HepG2 (cell line): ENCODE measurements around the gene ZFHX3. TPM values are rescaled to one million over a fixed set of nuclear protein-coding genes. Genes with fewer than 3 reads are reported as not detected.
A peak's percentile ranks its signal among the peaks of the same experiment; 100 is the strongest.

ENCODE experiments used
- DPF2 ChIP-seq: sonication (generic); formaldehyde crosslinking; IDR thresholded peaks from 2 replicates; pipeline ENCODE4 v1.4.0; 2020; ENCODE audit warnings: mild to moderate bottlenecking, low read depth, missing genetic modification reagents, borderline replicate concordance
- NONO ChIP-seq, 2 experiments: fragments of 450-650 bp in 1 of 2; sonication (generic) in 1 of 2; formaldehyde crosslinking in 1 of 2; IDR thresholded peaks in 1 of 2; conservative IDR thresholded peaks in 1 of 2; 2 replicates each; pipeline versions ENCODE4 v1.6.1 to v1.8.0; 2017 to 2022; ENCODE audit warnings: mild to moderate bottlenecking in 1 of 2, missing genetic modification reagents in 1 of 2, moderate library complexity in 1 of 2
- RXRB ChIP-seq: IDR thresholded peaks from 2 replicates; pipeline ENCODE4 v1.6.1; 2016; ENCODE audit warnings: borderline replicate concordance, missing genetic modification reagents, missing compliant biosample characterization
- SP5 ChIP-seq: IDR thresholded peaks from 2 replicates; pipeline ENCODE4 v1.6.1; 2016; ENCODE audit warnings: low read depth, borderline replicate concordance
- TEAD3 ChIP-seq: optimal IDR thresholded peaks from 2 replicates; pipeline ENCODE3; 2016; ENCODE audit warnings: borderline replicate concordance
- THYN1 ChIP-seq: sonication (generic); formaldehyde crosslinking; IDR thresholded peaks from 2 replicates; pipeline ENCODE4 v1.8.1; 2023; ENCODE audit warnings: low read depth, mild to moderate bottlenecking, moderate library complexity, missing genetic modification reagents, borderline replicate concordance
- ZBTB38 ChIP-seq: sonication (generic); formaldehyde crosslinking; IDR thresholded peaks from 2 replicates; pipeline ENCODE4 v1.5.1; 2020; ENCODE audit warnings: mild to moderate bottlenecking, missing genetic modification reagents
- ZNF775 ChIP-seq: sonication (generic); formaldehyde crosslinking; IDR thresholded peaks from 2 replicates; pipeline ENCODE4 v1.4.0; 2020; ENCODE audit warnings: missing genetic modification reagents, mild to moderate bottlenecking, moderate library complexity, borderline replicate concordance
- polyA plus RNA-seq, 8 experiments: library from polyadenylated mRNA; depleted of rRNA in 3 of 8; stranded (reverse) in 7 of 8; unstranded in 1 of 8; fragments of >200 nt; fragmentation: Illumina TruSeq in 4 of 8; extraction: Trizol in 4 of 8; gene quantifications; 2 replicates each; pipeline versions ENCODE4 v1.2.1 to v1.2.3, GENCODE V29; 2011 to 2016; ENCODE audit warnings: low read depth in 4 of 8, missing spikeins in 1 of 8, mixed read lengths in 1 of 8; ENCODE audit not compliant: insufficient read depth in 1 of 8
- total RNA-seq, 5 experiments: library from RNA; depleted of rRNA; stranded (reverse); fragments of >200 nt; fragmentation: Illumina TruSeq; extraction: Trizol; gene quantifications; 2 replicates each; pipeline ENCODE4 v1.2.3, GENCODE V29; 2016; ENCODE audit warnings: low read depth in 1 of 5
- TF ChIP-seq, protein P1 (sequence below), 2 experiments: sonication (generic) in 1 of 2; formaldehyde crosslinking in 1 of 2; IDR thresholded peaks; 2 replicates each; pipeline versions ENCODE4 v1.6.1 to v1.9.0; 2014 to 2022; ENCODE audit warnings: antibody characterized with exemption in 1 of 2, borderline replicate concordance in 1 of 2, inconsistent platforms in 1 of 2, low read depth in 1 of 2, missing genetic modification reagents in 1 of 2
- TF ChIP-seq, protein P2 (sequence below): IDR thresholded peaks from 2 replicates; pipeline ENCODE4 v1.6.1; 2018; ENCODE audit warnings: missing genetic modification reagents
- TF ChIP-seq, protein P3 (sequence below): sonication (generic); formaldehyde crosslinking; IDR thresholded peaks from 2 replicates; pipeline ENCODE4 v1.5.1; 2020; ENCODE audit warnings: missing genetic modification reagents, mild to moderate bottlenecking, borderline replicate concordance
- TF ChIP-seq, protein P4 (sequence below), 2 experiments: sonication (generic) in 1 of 2; formaldehyde crosslinking in 1 of 2; IDR thresholded peaks; 2 replicates each; pipeline versions ENCODE4 v1.5.1 to v1.6.1; 2011 to 2020; ENCODE audit warnings: borderline replicate concordance in 1 of 2, low read depth in 1 of 2, low read length in 1 of 2, mild to moderate bottlenecking in 1 of 2, missing genetic modification reagents in 1 of 2, moderate library complexity in 1 of 2

ZFHX3 gene
- total and polyA plus RNA-seq, 2 of the 13 experiments (the other 11 are each of a cell fraction or from before 2014, with no cell fraction given), result 5.0 to 6.0 TPM

DNA sequence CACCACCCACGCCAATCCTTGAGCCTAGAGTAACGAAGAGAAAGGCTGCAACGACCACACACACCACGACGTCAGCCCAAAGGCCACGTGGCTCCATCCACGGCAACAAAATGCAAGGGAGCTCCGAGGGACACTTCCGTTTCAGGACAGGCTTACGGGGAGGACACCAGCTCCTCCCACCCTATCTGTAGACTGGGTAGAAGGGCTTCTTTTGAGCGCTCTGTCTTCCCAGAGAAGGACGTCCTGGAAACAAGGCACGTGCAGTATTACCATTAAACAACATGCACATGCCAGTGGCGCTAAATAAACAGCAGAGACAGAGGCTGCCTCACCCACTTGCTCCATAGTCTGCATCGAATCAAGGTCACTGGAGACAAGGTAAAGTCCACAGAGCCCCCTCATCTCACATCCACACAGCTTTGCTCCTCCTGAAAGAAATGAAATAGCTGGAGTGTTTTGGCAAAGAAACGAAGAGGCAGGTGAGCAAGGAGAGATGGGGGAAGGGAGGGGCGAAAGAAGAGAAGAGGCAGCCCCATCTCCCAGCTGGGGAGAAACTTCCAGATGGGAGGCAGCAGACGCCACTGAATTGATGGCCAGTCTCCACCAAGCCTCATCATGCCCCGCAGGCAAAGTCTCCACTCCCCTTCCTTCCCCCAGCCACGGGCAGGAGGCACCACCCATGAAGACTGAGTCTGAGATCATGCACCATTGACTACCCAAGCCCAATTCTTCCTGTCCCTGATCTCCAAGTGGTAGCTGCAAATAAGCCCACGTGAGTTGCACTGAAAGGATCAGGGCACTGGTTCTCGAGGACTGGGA is 24.0 kb downstream of the ZFHX3 start (continued):
- no peak for TF ChIP-seq DPF2 (CRISPR knock-in tag)
- TF ChIP-seq, protein P1, sequence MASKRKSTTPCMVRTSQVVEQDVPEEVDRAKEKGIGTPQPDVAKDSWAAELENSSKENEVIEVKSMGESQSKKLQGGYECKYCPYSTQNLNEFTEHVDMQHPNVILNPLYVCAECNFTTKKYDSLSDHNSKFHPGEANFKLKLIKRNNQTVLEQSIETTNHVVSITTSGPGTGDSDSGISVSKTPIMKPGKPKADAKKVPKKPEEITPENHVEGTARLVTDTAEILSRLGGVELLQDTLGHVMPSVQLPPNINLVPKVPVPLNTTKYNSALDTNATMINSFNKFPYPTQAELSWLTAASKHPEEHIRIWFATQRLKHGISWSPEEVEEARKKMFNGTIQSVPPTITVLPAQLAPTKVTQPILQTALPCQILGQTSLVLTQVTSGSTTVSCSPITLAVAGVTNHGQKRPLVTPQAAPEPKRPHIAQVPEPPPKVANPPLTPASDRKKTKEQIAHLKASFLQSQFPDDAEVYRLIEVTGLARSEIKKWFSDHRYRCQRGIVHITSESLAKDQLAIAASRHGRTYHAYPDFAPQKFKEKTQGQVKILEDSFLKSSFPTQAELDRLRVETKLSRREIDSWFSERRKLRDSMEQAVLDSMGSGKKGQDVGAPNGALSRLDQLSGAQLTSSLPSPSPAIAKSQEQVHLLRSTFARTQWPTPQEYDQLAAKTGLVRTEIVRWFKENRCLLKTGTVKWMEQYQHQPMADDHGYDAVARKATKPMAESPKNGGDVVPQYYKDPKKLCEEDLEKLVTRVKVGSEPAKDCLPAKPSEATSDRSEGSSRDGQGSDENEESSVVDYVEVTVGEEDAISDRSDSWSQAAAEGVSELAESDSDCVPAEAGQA (IDR thresholded peaks at IDR 0.05; ENCODE audit: low read depth), result 0 out of 2 replicates have a peak, but pooled peaks have one; percentile 25
- TF ChIP-seq, protein P1 (CRISPR knock-in tag; IDR thresholded peaks at IDR 0.05; ENCODE audit: borderline replicate concordance), result no peak
- TF ChIP-seq, protein P2, sequence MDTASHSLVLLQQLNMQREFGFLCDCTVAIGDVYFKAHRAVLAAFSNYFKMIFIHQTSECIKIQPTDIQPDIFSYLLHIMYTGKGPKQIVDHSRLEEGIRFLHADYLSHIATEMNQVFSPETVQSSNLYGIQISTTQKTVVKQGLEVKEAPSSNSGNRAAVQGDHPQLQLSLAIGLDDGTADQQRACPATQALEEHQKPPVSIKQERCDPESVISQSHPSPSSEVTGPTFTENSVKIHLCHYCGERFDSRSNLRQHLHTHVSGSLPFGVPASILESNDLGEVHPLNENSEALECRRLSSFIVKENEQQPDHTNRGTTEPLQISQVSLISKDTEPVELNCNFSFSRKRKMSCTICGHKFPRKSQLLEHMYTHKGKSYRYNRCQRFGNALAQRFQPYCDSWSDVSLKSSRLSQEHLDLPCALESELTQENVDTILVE (CRISPR knock-in tag), result no peak
- peak; percentile 60 for TF ChIP-seq RXRB (CRISPR knock-in tag)
- peak; percentile 69 for TF ChIP-seq TEAD3 (CRISPR knock-in tag)
- TF ChIP-seq, protein P3, sequence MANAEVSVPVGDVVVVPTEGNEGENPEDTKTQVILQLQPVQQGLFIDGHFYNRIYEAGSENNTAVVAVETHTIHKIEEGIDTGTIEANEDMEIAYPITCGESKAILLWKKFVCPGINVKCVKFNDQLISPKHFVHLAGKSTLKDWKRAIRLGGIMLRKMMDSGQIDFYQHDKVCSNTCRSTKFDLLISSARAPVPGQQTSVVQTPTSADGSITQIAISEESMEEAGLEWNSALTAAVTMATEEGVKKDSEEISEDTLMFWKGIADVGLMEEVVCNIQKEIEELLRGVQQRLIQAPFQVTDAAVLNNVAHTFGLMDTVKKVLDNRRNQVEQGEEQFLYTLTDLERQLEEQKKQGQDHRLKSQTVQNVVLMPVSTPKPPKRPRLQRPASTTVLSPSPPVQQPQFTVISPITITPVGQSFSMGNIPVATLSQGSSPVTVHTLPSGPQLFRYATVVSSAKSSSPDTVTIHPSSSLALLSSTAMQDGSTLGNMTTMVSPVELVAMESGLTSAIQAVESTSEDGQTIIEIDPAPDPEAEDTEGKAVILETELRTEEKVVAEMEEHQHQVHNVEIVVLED (CRISPR knock-in tag), result 0 out of 2 replicates have a peak, but pooled peaks have one; percentile 32
- peak; percentile 65 for TF ChIP-seq ZBTB38 (CRISPR knock-in tag)
- no peak for TF ChIP-seq NONO (IDR thresholded peaks at IDR 0.05)
- 0 out of 2 replicates have a peak, but pooled peaks have one; percentile 37 for TF ChIP-seq NONO (CRISPR knock-in tag; conservative IDR thresholded peaks at IDR 0.05)
- TF ChIP-seq, protein P4, sequence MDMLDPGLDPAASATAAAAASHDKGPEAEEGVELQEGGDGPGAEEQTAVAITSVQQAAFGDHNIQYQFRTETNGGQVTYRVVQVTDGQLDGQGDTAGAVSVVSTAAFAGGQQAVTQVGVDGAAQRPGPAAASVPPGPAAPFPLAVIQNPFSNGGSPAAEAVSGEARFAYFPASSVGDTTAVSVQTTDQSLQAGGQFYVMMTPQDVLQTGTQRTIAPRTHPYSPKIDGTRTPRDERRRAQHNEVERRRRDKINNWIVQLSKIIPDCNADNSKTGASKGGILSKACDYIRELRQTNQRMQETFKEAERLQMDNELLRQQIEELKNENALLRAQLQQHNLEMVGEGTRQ (IDR thresholded peaks at IDR 0.05; ENCODE audit: low read depth, low read length), result 0 out of 2 replicates have a peak, but pooled peaks have one; percentile 19
- TF ChIP-seq, protein P4 (CRISPR knock-in tag; IDR thresholded peaks at IDR 0.05; ENCODE audit: borderline replicate concordance), result no peak
- no peak for TF ChIP-seq SP5 (CRISPR knock-in tag)
- 0 out of 2 replicates have a peak, but pooled peaks have one; percentile 46 for TF ChIP-seq ZNF775
- TF ChIP-seq THYN1, result no peak
